HAP-1 (cell line): Measurements from ENCODE around the gene GPC5.

Experiments used
- DNase-seq, 2 experiments: peaks; one replicate each; pipeline ENCODE4 v3.0.0-alpha.2; 2016 to 2020; ENCODE audit warnings: low spot score in 2 of 2
- H3K27me3 ChIP-seq: fragments of 250-450 bp; sonication (Bioruptor Pico); 2 replicates; pipeline ENCODE4 v1.5.1; 2020; ENCODE audit warnings: low read depth, mild to moderate bottlenecking, moderate library complexity
- H3K36me3 ChIP-seq: fragments of 250-450 bp; sonication (Bioruptor Pico); replicated peaks from 2 replicates; pipeline ENCODE4 v1.5.1; 2020; ENCODE audit warnings: mild to moderate bottlenecking
- H3K4me1 ChIP-seq: fragments of 250-450 bp; sonication (Bioruptor Pico); 2 replicates; pipeline ENCODE4 v1.5.1; 2020; ENCODE audit warnings: mild to moderate bottlenecking
- H3K4me3 ChIP-seq: fragments of 250-450 bp; sonication (Bioruptor Pico); 2 replicates; pipeline ENCODE4 v1.5.1; 2020; ENCODE audit warnings: mild to moderate bottlenecking, moderate library complexity
- H3K9me3 ChIP-seq: fragments of 250-450 bp; sonication (Bioruptor Pico); 2 replicates; pipeline ENCODE4 v1.5.1; 2020; ENCODE audit warnings: mild to moderate bottlenecking, moderate library complexity
- in situ Hi-C: fragments of 300-500 bp; cut with MboI; formaldehyde crosslinking; loops from 3 replicates; pipeline ENCODE4 v1.14.3; 2020; ENCODE audit warnings: low sequenced_read_pairs, inconsistent platforms, mixed read lengths

GPC5 gene

GRCh38 chr13:92365904-92366303 lies 967.5 kb downstream of the GPC5 start:
- Histone ChIP-seq H3K4me3 (no peak overlapping the region), H3K36me3 (no peaks in the 10 kb centered on the region), H3K9me3 (no peaks in the 10 kb centered on the region), H3K27me3 (no peaks in the 10 kb centered on the region), H3K4me1 (no peaks in the 10 kb centered on the region)
- in situ Hi-C loops = no loop called here
- no peak for DNase-seq

GRCh38 chr13:92377396-92377795 lies 979.0 kb downstream of the GPC5 start:
- H3K4me1 ChIP-seq = no peaks in the 10 kb centered on the region
- no peaks in the 10 kb centered on the region for H3K36me3 ChIP-seq
- no peaks in the 10 kb centered on the region for H3K27me3 ChIP-seq
- H3K9me3 ChIP-seq = no peaks in the 10 kb centered on the region
- no peak overlapping the region for H3K4me3 ChIP-seq
- in situ Hi-C loops = no loop called here
- DNase-seq = no peak

GRCh38 chr13:92379371-92379770 lies 981.0 kb downstream of the GPC5 start:
- H3K9me3 ChIP-seq = no peaks in the 10 kb centered on the region
- no peaks in the 10 kb centered on the region for H3K36me3 ChIP-seq
- no peak for DNase-seq
- in situ Hi-C loops = no loop called here
- no peaks in the 10 kb centered on the region for H3K27me3 ChIP-seq
- no peak overlapping the region for H3K4me3 ChIP-seq
- no peaks in the 10 kb centered on the region for H3K4me1 ChIP-seq

GRCh38 chr13:92384410-92384809 lies 986.0 kb downstream of the GPC5 start:
- in situ Hi-C loops = no loop called here
- DNase-seq = no peak
- no peaks in the 10 kb centered on the region for H3K27me3 ChIP-seq

GRCh38 chr13:92387245-92387644 lies 988.8 kb downstream of the GPC5 start:
- Histone ChIP-seq H3K27me3 (no peaks in the 10 kb centered on the region), H3K36me3 (no peaks in the 10 kb centered on the region), H3K4me1 (no peaks in the 10 kb centered on the region), H3K9me3 (no peaks in the 10 kb centered on the region), H3K4me3 (no peak overlapping the region)
- DNase-seq = no peak
- in situ Hi-C loops = no loop called here

More at GRCh38 chr13:92384410-92384809, 986.0 kb downstream of the GPC5 start:
- H3K36me3 ChIP-seq = no peaks in the 10 kb centered on the region
- H3K4me3 ChIP-seq = no peak overlapping the region
- H3K4me1 ChIP-seq = no peaks in the 10 kb centered on the region
- H3K9me3 ChIP-seq = no peaks in the 10 kb centered on the region

- Histone ChIP-seq H3K27me3 (no peaks in the 10 kb centered on the region), H3K9me3 (no peaks in the 10 kb centered on the region), H3K4me3 (no peak overlapping the region), H3K36me3 (no peaks in the 10 kb centered on the region), H3K4me1 (no peaks in the 10 kb centered on the region)
- no peak for DNase-seq
- in situ Hi-C loops = no loop called here
These were observed 991.8 kb downstream of the GPC5 start for GRCh38 chr13:92390217-92390616.

- in situ Hi-C loops = no loop called here
- H3K27me3 ChIP-seq = no peaks in the 10 kb centered on the region; the same call in 1 of the 2 replicates
These were observed 1005.2 kb downstream of the GPC5 start for GRCh38 chr13:92403606-92404005.

GRCh38 chr13:92407858-92408257 lies 1009.4 kb downstream of the GPC5 start:
- H3K9me3 ChIP-seq = no peaks in the 10 kb centered on the region
- in situ Hi-C loops = no loop called here

More at GRCh38 chr13:92403606-92404005, 1005.2 kb downstream of the GPC5 start:
- Histone ChIP-seq H3K4me1 (no peaks in the 10 kb centered on the region), H3K36me3 (no peaks in the 10 kb centered on the region), H3K9me3 (no peaks in the 10 kb centered on the region), H3K4me3 (no peak overlapping the region)
- DNase-seq = no peak

GRCh38 chr13:92412481-92412880 lies 1014.1 kb downstream of the GPC5 start:
- no peak overlapping the region for H3K4me3 ChIP-seq
- no peak for DNase-seq
- no peaks in the 10 kb centered on the region for H3K4me1 ChIP-seq
- no peaks in the 10 kb centered on the region for H3K36me3 ChIP-seq
- in situ Hi-C loops = no loop called here
- no peaks in the 10 kb centered on the region for H3K27me3 ChIP-seq
- H3K9me3 ChIP-seq = no peaks in the 10 kb centered on the region

More at GRCh38 chr13:92407858-92408257, 1009.4 kb downstream of the GPC5 start:
- no peak for DNase-seq
- no peak overlapping the region for H3K4me3 ChIP-seq
- H3K36me3 ChIP-seq = no peaks in the 10 kb centered on the region
- H3K27me3 ChIP-seq = no peaks in the 10 kb centered on the region
- H3K4me1 ChIP-seq = no peaks in the 10 kb centered on the region

- no peaks in the 10 kb centered on the region for H3K4me1 ChIP-seq
- H3K9me3 ChIP-seq = no peaks in the 10 kb centered on the region
- H3K27me3 ChIP-seq = no peaks in the 10 kb centered on the region
- no peak for DNase-seq
- no peaks in the 10 kb centered on the region for H3K36me3 ChIP-seq
- in situ Hi-C loops = no loop called here
- no peak overlapping the region for H3K4me3 ChIP-seq
These were observed 1014.6 kb downstream of the GPC5 start for GRCh38 chr13:92412996-92413395.

GRCh38 chr13:92413452-92413851 lies 1015.0 kb downstream of the GPC5 start:
- Histone ChIP-seq H3K4me1 (no peaks in the 10 kb centered on the region), H3K27me3 (no peaks in the 10 kb centered on the region), H3K9me3 (no peaks in the 10 kb centered on the region), H3K4me3 (no peak overlapping the region), H3K36me3 (no peaks in the 10 kb centered on the region)
- in situ Hi-C loops = no loop called here
- DNase-seq = no peak

- DNase-seq = no peak
- no peaks in the 10 kb centered on the region for H3K27me3 ChIP-seq
- no peak overlapping the region for H3K4me3 ChIP-seq
- H3K4me1 ChIP-seq = no peaks in the 10 kb centered on the region
- in situ Hi-C loops = no loop called here
- H3K9me3 ChIP-seq = no peaks in the 10 kb centered on the region
- H3K36me3 ChIP-seq = no peaks in the 10 kb centered on the region
These were observed 1016.4 kb downstream of the GPC5 start for GRCh38 chr13:92414851-92415250.

GRCh38 chr13:92415781-92416180 lies 1017.4 kb downstream of the GPC5 start:
- Histone ChIP-seq H3K27me3 (no peaks in the 10 kb centered on the region), H3K36me3 (no peaks in the 10 kb centered on the region), H3K4me3 (no peak overlapping the region), H3K4me1 (no peaks in the 10 kb centered on the region), H3K9me3 (no peaks in the 10 kb centered on the region)
- in situ Hi-C loops = no loop called here
- DNase-seq = no peak

- Histone ChIP-seq H3K27me3 (no peaks in the 10 kb centered on the region), H3K4me1 (no peaks in the 10 kb centered on the region), H3K4me3 (no peak overlapping the region), H3K9me3 (no peaks in the 10 kb centered on the region), H3K36me3 (no peaks in the 10 kb centered on the region)
- in situ Hi-C loops = no loop called here
- DNase-seq = no peak
These were observed 1020.5 kb downstream of the GPC5 start for GRCh38 chr13:92418818-92419412.

- no peak overlapping the region for H3K4me3 ChIP-seq
- no peaks in the 10 kb centered on the region for H3K27me3 ChIP-seq
- in situ Hi-C loops = no loop called here
- no peaks in the 10 kb centered on the region for H3K9me3 ChIP-seq
- H3K36me3 ChIP-seq = no peaks in the 10 kb centered on the region
- no peaks in the 10 kb centered on the region for H3K4me1 ChIP-seq
- no peak for DNase-seq
These were observed 1030.8 kb downstream of the GPC5 start for GRCh38 chr13:92429231-92429630.
